ENCODE measurements around the gene WAPL. TPM values are rescaled to one million over a fixed set of nuclear protein-coding genes. Genes with fewer than 3 reads are reported as not detected.
"Not testable (repeated sequence)": the region's sequence is repeated elsewhere in the genome, so short reads cannot be mapped to it uniquely, and the experiment has no call there.

WAPL gene
- total and polyA plus RNA-seq, 10 of the 15 experiments (the other 5 are each of a cell fraction or from before 2014, with no cell fraction given), result 15.7 to 45.8 (median 29.0) TPM

- in situ Hi-C loops (cut with MboI), result no loop called here
- peaks cover 13% of the 10 kb centered on the region for H3K4me1 ChIP-seq (ENCODE audit: control insufficient read depth, insufficient read depth, low read length)
- H3K4me3 ChIP-seq, result no peak overlapping the region
- no peak overlapping the region for H3K4me2 ChIP-seq (ENCODE audit: control insufficient read depth, insufficient read depth)
- no peaks in the 10 kb centered on the region for H3K27me3 ChIP-seq (replicated peaks in 1 of 2; ENCODE audit: control insufficient read depth in 2 of 2, insufficient read depth in 2 of 2, low read length in 1 of 2)
- RAD21 ChIA-PET (ENCODE audit: unreplicated experiment), result interaction anchor here (0.8 kb wide), 1 partner anchor 59 kb away, joined by 3 read pairs; no protein-coding TSS in a partner anchor
- intact Hi-C loops (cut with micrococcal nuclease; ENCODE audit: unreplicated experiment), result no loop called here
- no peaks in the 10 kb centered on the region for H4K20me1 ChIP-seq (ENCODE audit: control insufficient read depth, insufficient read depth)
- DNase-seq (ENCODE audit: low read depth, low spot score), result no peak
- H3K27ac ChIP-seq (ENCODE audit: control insufficient read depth, insufficient read depth), result no peak overlapping the region
- H3K9ac ChIP-seq (ENCODE audit: control insufficient read depth, insufficient read depth, low read length), result no peak overlapping the region
- ATAC-seq, result no peak
- TF ChIP-seq BRCA1 (IDR thresholded peaks at IDR 0.05; ENCODE audit: low read depth, low read length) (no peak), FOS (IDR thresholded peaks at IDR 0.05; ENCODE audit: borderline replicate concordance, extremely low read depth, insufficient read length) (no peak), IRF4 (IDR thresholded peaks at IDR 0.05; ENCODE audit: low read depth, low read length) (no peak), SMARCA5 (IDR thresholded peaks at IDR 0.05) (no peak), FOXM1 (IDR thresholded peaks at IDR 0.05; ENCODE audit: low read depth, low read length) (no peak), ZBED1 (IDR thresholded peaks at IDR 0.05; ENCODE audit: borderline replicate concordance) (no peak), NBN (IDR thresholded peaks at IDR 0.05) (no peak), ZNF217 (IDR thresholded peaks at IDR 0.05) (no peak), BHLHE40 (IDR thresholded peaks at IDR 0.05; ENCODE audit: borderline replicate concordance in 1 of 2, low read depth in 2 of 2, low read length in 1 of 2) (no peak), PAX8 (IDR thresholded peaks at IDR 0.05) (no peak), RFX5 (IDR thresholded peaks at IDR 0.05; ENCODE audit: low read depth, low read length) (no peak), USF1 (IDR thresholded peaks at IDR 0.05; ENCODE audit: borderline replicate concordance, extremely low read length, insufficient read depth, low read depth, low read length) (no peak), ATF2 (IDR thresholded peaks at IDR 0.05; ENCODE audit: low read length) (no peak), YY1 (IDR thresholded peaks at IDR 0.05; ENCODE audit: low read depth, low read length) (no peak), RAD51 (IDR thresholded peaks at IDR 0.05) (no peak), DPF2 (IDR thresholded peaks at IDR 0.05) (no peak)
- peaks cover 13% of the 10 kb centered on the region for H3K79me2 ChIP-seq (ENCODE audit: control insufficient read depth, insufficient read depth, low read length)
- no peak overlapping the region for H2AFZ ChIP-seq (ENCODE audit: control insufficient read depth, low read depth, low read length)
- POLR2A ChIA-PET, result interaction anchor here (0.7 to 1.6 kb wide), 2 partner anchors 9 to 10 kb away, joined by 3 to 4 read pairs; no protein-coding TSS in a partner anchor
- no TSS peak for BruUV-seq (replicated peaks)
- no peaks in the 10 kb centered on the region for H3K9me3 ChIP-seq (replicated peaks; ENCODE audit: control insufficient read depth, insufficient read depth, low read length)
- no peaks in the 10 kb centered on the region for H3K36me3 ChIP-seq (ENCODE audit: control insufficient read depth in 2 of 2, insufficient read depth in 2 of 2, low read length in 1 of 2)
- no peak for FAIRE-seq
- CTCF ChIA-PET, result no interaction called here
- WGBS (ENCODE audit: insufficient coverage, insufficient replicate concordance, low lambda C conversion rate, missing lambda C conversion rate), result 97% methylated on average over 4 of the region's 4 CpGs
- SMC1A ChIA-PET (ENCODE audit: uncharacterized antibody, unreplicated experiment), result no interaction called here
Measured at GRCh38 chr10:86526606-86527005, 5.0 kb upstream of the WAPL start.

- intact Hi-C loops (cut with micrococcal nuclease; ENCODE audit: unreplicated experiment); H3K4me3 ChIP-seq; H2AFZ ChIP-seq (ENCODE audit: control insufficient read depth, low read depth, low read length); in situ Hi-C loops (cut with MboI); CTCF ChIA-PET; H3K4me2 ChIP-seq (ENCODE audit: control insufficient read depth, insufficient read depth); H3K27ac ChIP-seq (ENCODE audit: control insufficient read depth, insufficient read depth); H3K9ac ChIP-seq (ENCODE audit: control insufficient read depth, insufficient read depth, low read length); BruUV-seq (replicated peaks); H4K20me1 ChIP-seq (ENCODE audit: control insufficient read depth, insufficient read depth); H3K9me3 ChIP-seq (replicated peaks; ENCODE audit: control insufficient read depth, insufficient read depth, low read length); FAIRE-seq; H3K36me3 ChIP-seq (ENCODE audit: control insufficient read depth in 2 of 2, insufficient read depth in 2 of 2, low read length in 1 of 2); ATAC-seq; DNase-seq (ENCODE audit: low read depth, low spot score); H3K27me3 ChIP-seq (replicated peaks in 1 of 2; ENCODE audit: control insufficient read depth in 2 of 2, insufficient read depth in 2 of 2, low read length in 1 of 2): not testable (repeated sequence)
- ChIA-PET POLR2A (interaction anchor here (0.5 to 0.7 kb wide), 3 partner anchors 8 to 129 kb away, joined by 3 to 8 read pairs (median 4); no protein-coding TSS in a partner anchor), RAD21 (ENCODE audit: unreplicated experiment) (interaction anchor here (0.7 kb wide), 1 partner anchor 1837 kb away, joined by 3 read pairs; no protein-coding TSS in a partner anchor), SMC1A (ENCODE audit: uncharacterized antibody, unreplicated experiment) (interaction anchor here (0.7 to 0.8 kb wide), 2 partner anchors 18 to 92 kb away, joined by 4 read pairs; no protein-coding TSS in a partner anchor)
- WGBS (ENCODE audit: insufficient coverage, insufficient replicate concordance, low lambda C conversion rate, missing lambda C conversion rate), result 98% methylated on average over 6 of the region's 6 CpGs
- Histone ChIP-seq H3K4me1 (ENCODE audit: control insufficient read depth, insufficient read depth, low read length) (peaks cover 13% of the 10 kb centered on the region), H3K79me2 (ENCODE audit: control insufficient read depth, insufficient read depth, low read length) (peaks cover 22% of the 10 kb centered on the region)
Measured at GRCh38 chr10:86525713-86526112, 4.1 kb upstream of the WAPL start.
